SK-N-SH treated with all-trans-retinoic acid at 6 μM for 48 hours (cell line): Measurements from ENCODE around the gene FGF18.

Experiments used
- ARNTL ChIP-seq: fragments of 450-650 bp; formaldehyde crosslinking; IDR thresholded peaks from 2 replicates; pipeline ENCODE4 v1.5.0; 2020; ENCODE audit warnings: low read depth, mild to moderate bottlenecking, moderate library complexity, borderline replicate concordance
- ISL1 ChIP-seq: fragments of 250-450 bp; sonication (Bioruptor Pico); IDR thresholded peaks from 2 replicates; pipeline ENCODE4 v2.1.2; 2022; ENCODE audit warnings: mild to moderate bottlenecking, moderate library complexity
- RARB ChIP-seq: fragments of 250-450 bp; sonication (Bioruptor Pico); IDR thresholded peaks from 2 replicates; pipeline ENCODE4 v1.8.0; 2021; ENCODE audit warnings: mild to moderate bottlenecking, moderate library complexity
- SNAI2 ChIP-seq: fragments of 250-450 bp; sonication (Bioruptor Pico); IDR thresholded peaks from 2 replicates; pipeline ENCODE4 v1.5.0; 2020; ENCODE audit warnings: mild to moderate bottlenecking, moderate library complexity
- ZFP3 ChIP-seq: fragments of 250-450 bp; sonication (Bioruptor Pico); IDR thresholded peaks from 2 replicates; pipeline ENCODE4 v1.5.0; 2020; ENCODE audit warnings: mild to moderate bottlenecking, moderate library complexity
- TF ChIP-seq, protein P1 (sequence below): fragments of 250-450 bp; sonication (Bioruptor Pico); IDR thresholded peaks from 2 replicates; pipeline ENCODE4 v1.5.1; 2020; ENCODE audit warnings: low read depth, mild to moderate bottlenecking, moderate library complexity
- TF ChIP-seq, protein P2 (sequence below): fragments of 250-450 bp; sonication (Bioruptor Pico); IDR thresholded peaks from 2 replicates; pipeline ENCODE4 v1.8.0; 2020; ENCODE audit warnings: mild to moderate bottlenecking, moderate library complexity, borderline replicate concordance
- TF ChIP-seq, protein P3 (sequence below): fragments of 250-450 bp; sonication (Bioruptor Pico); IDR thresholded peaks from 2 replicates; pipeline ENCODE4 v1.8.0; 2021; ENCODE audit warnings: low read depth, mild to moderate bottlenecking, moderate library complexity, borderline replicate concordance

- no peak for TF ChIP-seq RARB (CRISPR knock-in tag)
- no peak for TF ChIP-seq ZFP3 (CRISPR knock-in tag)
- TF ChIP-seq, protein P1, sequence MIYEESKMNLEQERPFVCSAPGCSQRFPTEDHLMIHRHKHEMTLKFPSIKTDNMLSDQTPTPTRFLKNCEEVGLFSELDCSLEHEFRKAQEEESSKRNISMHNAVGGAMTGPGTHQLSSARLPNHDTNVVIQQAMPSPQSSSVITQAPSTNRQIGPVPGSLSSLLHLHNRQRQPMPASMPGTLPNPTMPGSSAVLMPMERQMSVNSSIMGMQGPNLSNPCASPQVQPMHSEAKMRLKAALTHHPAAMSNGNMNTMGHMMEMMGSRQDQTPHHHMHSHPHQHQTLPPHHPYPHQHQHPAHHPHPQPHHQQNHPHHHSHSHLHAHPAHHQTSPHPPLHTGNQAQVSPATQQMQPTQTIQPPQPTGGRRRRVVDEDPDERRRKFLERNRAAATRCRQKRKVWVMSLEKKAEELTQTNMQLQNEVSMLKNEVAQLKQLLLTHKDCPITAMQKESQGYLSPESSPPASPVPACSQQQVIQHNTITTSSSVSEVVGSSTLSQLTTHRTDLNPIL = no peak
- TF ChIP-seq ISL1 = no peak
- TF ChIP-seq, protein P2, sequence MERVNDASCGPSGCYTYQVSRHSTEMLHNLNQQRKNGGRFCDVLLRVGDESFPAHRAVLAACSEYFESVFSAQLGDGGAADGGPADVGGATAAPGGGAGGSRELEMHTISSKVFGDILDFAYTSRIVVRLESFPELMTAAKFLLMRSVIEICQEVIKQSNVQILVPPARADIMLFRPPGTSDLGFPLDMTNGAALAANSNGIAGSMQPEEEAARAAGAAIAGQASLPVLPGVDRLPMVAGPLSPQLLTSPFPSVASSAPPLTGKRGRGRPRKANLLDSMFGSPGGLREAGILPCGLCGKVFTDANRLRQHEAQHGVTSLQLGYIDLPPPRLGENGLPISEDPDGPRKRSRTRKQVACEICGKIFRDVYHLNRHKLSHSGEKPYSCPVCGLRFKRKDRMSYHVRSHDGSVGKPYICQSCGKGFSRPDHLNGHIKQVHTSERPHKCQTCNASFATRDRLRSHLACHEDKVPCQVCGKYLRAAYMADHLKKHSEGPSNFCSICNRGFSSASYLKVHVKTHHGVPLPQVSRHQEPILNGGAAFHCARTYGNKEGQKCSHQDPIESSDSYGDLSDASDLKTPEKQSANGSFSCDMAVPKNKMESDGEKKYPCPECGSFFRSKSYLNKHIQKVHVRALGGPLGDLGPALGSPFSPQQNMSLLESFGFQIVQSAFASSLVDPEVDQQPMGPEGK = no peak
- TF ChIP-seq ARNTL (CRISPR knock-in tag) = no peak
- TF ChIP-seq, protein P3, sequence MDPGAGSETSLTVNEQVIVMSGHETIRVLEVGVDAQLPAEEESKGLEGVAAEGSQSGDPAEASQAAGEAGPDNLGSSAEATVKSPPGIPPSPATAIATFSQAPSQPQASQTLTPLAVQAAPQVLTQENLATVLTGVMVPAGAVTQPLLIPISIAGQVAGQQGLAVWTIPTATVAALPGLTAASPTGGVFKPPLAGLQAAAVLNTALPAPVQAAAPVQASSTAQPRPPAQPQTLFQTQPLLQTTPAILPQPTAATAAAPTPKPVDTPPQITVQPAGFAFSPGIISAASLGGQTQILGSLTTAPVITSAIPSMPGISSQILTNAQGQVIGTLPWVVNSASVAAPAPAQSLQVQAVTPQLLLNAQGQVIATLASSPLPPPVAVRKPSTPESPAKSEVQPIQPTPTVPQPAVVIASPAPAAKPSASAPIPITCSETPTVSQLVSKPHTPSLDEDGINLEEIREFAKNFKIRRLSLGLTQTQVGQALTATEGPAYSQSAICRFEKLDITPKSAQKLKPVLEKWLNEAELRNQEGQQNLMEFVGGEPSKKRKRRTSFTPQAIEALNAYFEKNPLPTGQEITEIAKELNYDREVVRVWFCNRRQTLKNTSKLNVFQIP (CRISPR knock-in tag) = no peak
- TF ChIP-seq SNAI2 = no peak
Measured at GRCh38 chr5:171386861-171387344, 32.5 kb upstream of the FGF18 start.
